OCI-LY1 (cell line): ENCODE results near the gene GTF2H4.
"Not testable (repeated sequence)": the region's sequence is repeated elsewhere in the genome, so short reads cannot be mapped to it uniquely, and the experiment has no call there.

Source experiments
- H2AFZ ChIP-seq: fragments of 200-600 bp; sonication (generic), shearing (Covaris generic); 2 replicates; pipeline ENCODE4 v1.6.0; 2014; ENCODE audit warnings: antibody characterized with exemption, mild to moderate bottlenecking, low read length
- H3F3A ChIP-seq: fragments of 200-600 bp; sonication (generic), shearing (Covaris generic); 2 replicates; pipeline ENCODE4 v1.6.0; 2014; ENCODE audit warnings: mild to moderate bottlenecking, antibody characterized with exemption, low read length, moderate library complexity; ENCODE audit not compliant: insufficient read depth
- H3K27ac ChIP-seq: fragments of 200-600 bp; sonication (generic); 2 replicates; pipeline ENCODE4 v1.5.1; 2014; ENCODE audit warnings: low read length, mixed run types, mild to moderate bottlenecking, low read depth; ENCODE audit not compliant: poor library complexity, severe bottlenecking
- H3K27me3 ChIP-seq: fragments of 200-600 bp; sonication (generic); 2 replicates; pipeline ENCODE4 v1.6.0; 2014; ENCODE audit warnings: antibody characterized with exemption, mild to moderate bottlenecking, low read length, moderate library complexity; ENCODE audit not compliant: insufficient read depth
- H3K36me3 ChIP-seq: fragments of 200-600 bp; sonication (generic); 2 replicates; pipeline ENCODE4 v1.6.1; 2014; ENCODE audit warnings: mild to moderate bottlenecking, antibody characterized with exemption, low read length, moderate library complexity, mixed read lengths; ENCODE audit not compliant: insufficient read depth
- H3K4me1 ChIP-seq: fragments of 200-600 bp; sonication (generic); 2 replicates; pipeline ENCODE4 v1.5.1; 2014; ENCODE audit warnings: mild to moderate bottlenecking, low read length, moderate library complexity; ENCODE audit not compliant: insufficient read depth, severe bottlenecking
- H3K4me2 ChIP-seq: fragments of 200-600 bp; sonication (generic), shearing (Covaris generic); 2 replicates; pipeline ENCODE4 v1.6.1; 2014; ENCODE audit warnings: low read length
- H3K4me3 ChIP-seq: fragments of 200-600 bp; sonication (generic); 2 replicates; pipeline ENCODE4 v1.5.1; 2014; ENCODE audit warnings: low read length, low read depth, mild to moderate bottlenecking, mixed read lengths; ENCODE audit not compliant: poor library complexity, severe bottlenecking
- H3K79me2 ChIP-seq: fragments of 200-600 bp; shearing (Covaris generic); 2 replicates; pipeline ENCODE4 v1.6.1; 2016; ENCODE audit warnings: mixed run types, low read length, mixed read lengths; ENCODE audit not compliant: insufficient read depth
- H3K9ac ChIP-seq: fragments of 200-600 bp; sonication (generic), shearing (Covaris generic); 2 replicates; pipeline ENCODE4 v1.6.1; 2014; ENCODE audit warnings: mild to moderate bottlenecking, low read length, mixed read lengths
- H3K9me2 ChIP-seq: fragments of 200-600 bp; sonication (generic), shearing (Covaris generic); 2 replicates; pipeline ENCODE4 v1.6.1; 2014; ENCODE audit warnings: low read depth, mild to moderate bottlenecking, low read length, mixed read lengths
- H3K9me3 ChIP-seq: fragments of 200-600 bp; shearing (Covaris generic); 2 replicates; pipeline ENCODE4 v1.6.1; 2014; ENCODE audit warnings: low read length, mixed read lengths
- H4K20me1 ChIP-seq: fragments of 200-600 bp; sonication (generic), shearing (Covaris generic); 2 replicates; pipeline ENCODE4 v1.6.0; 2016; ENCODE audit warnings: mild to moderate bottlenecking, low read length; ENCODE audit not compliant: insufficient read depth
- EZH2 ChIP-seq: fragments of 200-600 bp; sonication (generic), shearing (Covaris generic); IDR thresholded peaks from 2 replicates; pipeline ENCODE4 v1.8.0; 2017; ENCODE audit warnings: borderline replicate concordance, mixed run types, mild to moderate bottlenecking, antibody characterized with exemption, low read length, moderate library complexity, mixed read lengths
- TF ChIP-seq, protein P1 (sequence below): fragments of 200-600 bp; sonication (generic), shearing (Covaris generic); IDR thresholded peaks from 2 replicates; pipeline ENCODE4 v1.5.1; 2017; ENCODE audit warnings: mild to moderate bottlenecking, antibody characterized with exemption, low read length, moderate library complexity, mixed read lengths

The GTF2H4 gene

DNA sequence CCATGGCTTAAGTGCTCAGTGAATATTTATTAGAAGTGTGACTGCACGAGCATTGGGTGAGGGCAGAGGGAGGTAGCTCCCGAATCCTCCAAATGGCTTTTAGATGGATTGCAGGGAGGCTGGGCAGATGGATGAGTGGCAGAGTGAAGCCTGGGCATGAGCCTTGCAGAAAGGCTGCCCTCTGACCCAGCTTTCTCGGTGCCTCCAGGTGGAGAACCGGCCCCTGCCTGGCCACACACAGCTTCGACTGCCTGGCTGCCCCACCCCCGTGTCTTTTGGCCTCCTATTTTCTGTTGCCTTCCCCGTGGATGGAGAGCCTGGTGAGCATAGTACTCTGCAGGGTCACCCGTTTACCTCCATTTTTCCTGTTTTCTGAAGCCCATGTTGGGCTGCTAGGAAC, 9.5 kb downstream of the GTF2H4 start:
- no peak overlapping the region for H3K4me3 ChIP-seq
- H3K9ac ChIP-seq = no peak overlapping the region
- H3K36me3 ChIP-seq = peaks cover 70% of the 10 kb centered on the region
- H3K4me2 ChIP-seq = no peak overlapping the region
- TF ChIP-seq, protein P1, sequence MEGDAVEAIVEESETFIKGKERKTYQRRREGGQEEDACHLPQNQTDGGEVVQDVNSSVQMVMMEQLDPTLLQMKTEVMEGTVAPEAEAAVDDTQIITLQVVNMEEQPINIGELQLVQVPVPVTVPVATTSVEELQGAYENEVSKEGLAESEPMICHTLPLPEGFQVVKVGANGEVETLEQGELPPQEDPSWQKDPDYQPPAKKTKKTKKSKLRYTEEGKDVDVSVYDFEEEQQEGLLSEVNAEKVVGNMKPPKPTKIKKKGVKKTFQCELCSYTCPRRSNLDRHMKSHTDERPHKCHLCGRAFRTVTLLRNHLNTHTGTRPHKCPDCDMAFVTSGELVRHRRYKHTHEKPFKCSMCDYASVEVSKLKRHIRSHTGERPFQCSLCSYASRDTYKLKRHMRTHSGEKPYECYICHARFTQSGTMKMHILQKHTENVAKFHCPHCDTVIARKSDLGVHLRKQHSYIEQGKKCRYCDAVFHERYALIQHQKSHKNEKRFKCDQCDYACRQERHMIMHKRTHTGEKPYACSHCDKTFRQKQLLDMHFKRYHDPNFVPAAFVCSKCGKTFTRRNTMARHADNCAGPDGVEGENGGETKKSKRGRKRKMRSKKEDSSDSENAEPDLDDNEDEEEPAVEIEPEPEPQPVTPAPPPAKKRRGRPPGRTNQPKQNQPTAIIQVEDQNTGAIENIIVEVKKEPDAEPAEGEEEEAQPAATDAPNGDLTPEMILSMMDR = no peak
- no peak for TF ChIP-seq EZH2
- H3K9me3 ChIP-seq = no peaks in the 10 kb centered on the region
- H3K79me2 ChIP-seq = no peaks in the 10 kb centered on the region
- H4K20me1 ChIP-seq = no peaks in the 10 kb centered on the region
- H3K4me1 ChIP-seq = peaks cover 23% of the 10 kb centered on the region
- H3F3A ChIP-seq = no peaks in the 10 kb centered on the region
- H2AFZ ChIP-seq = no peak overlapping the region
- H3K9me2 ChIP-seq = no peaks in the 10 kb centered on the region
- no peak overlapping the region for H3K27ac ChIP-seq
- no peaks in the 10 kb centered on the region for H3K27me3 ChIP-seq

GRCh38 chr6:30918670-30919069, 10.7 kb downstream of the GTF2H4 start:
- TF ChIP-seq EZH2 = no peak
- TF ChIP-seq, protein P1 = no peak
- no peak overlapping the region for H3K27ac ChIP-seq
- H3K4me3 ChIP-seq = no peak overlapping the region
- no peak overlapping the region for H3K4me2 ChIP-seq
- no peaks in the 10 kb centered on the region for H3K9me3 ChIP-seq
- H3K4me1 ChIP-seq = peaks cover 18% of the 10 kb centered on the region
- H3K9ac ChIP-seq = no peak overlapping the region
- no peaks in the 10 kb centered on the region for H4K20me1 ChIP-seq
- H2AFZ ChIP-seq = no peak overlapping the region
- no peaks in the 10 kb centered on the region for H3K9me2 ChIP-seq
- H3F3A ChIP-seq = no peaks in the 10 kb centered on the region
- H3K36me3 ChIP-seq = peaks cover 77% of the 10 kb centered on the region
- no peaks in the 10 kb centered on the region for H3K27me3 ChIP-seq
- H3K79me2 ChIP-seq = no peaks in the 10 kb centered on the region

- Histone ChIP-seq H3K9me2 (no peaks in the 10 kb centered on the region), H3K27ac (no peak overlapping the region), H3K27me3 (no peaks in the 10 kb centered on the region), H3F3A (no peaks in the 10 kb centered on the region), H3K79me2 (no peaks in the 10 kb centered on the region), H3K4me3 (no peak overlapping the region), H4K20me1 (no peaks in the 10 kb centered on the region), H3K9ac (no peak overlapping the region), H2AFZ (no peak overlapping the region), H3K4me1 (no peaks in the 10 kb centered on the region), H3K36me3 (peaks cover 95% of the 10 kb centered on the region), H3K4me2 (no peak overlapping the region), H3K9me3 (no peaks in the 10 kb centered on the region)
- TF ChIP-seq, protein P1 = no peak
- no peak for TF ChIP-seq EZH2
These were observed 14.4 kb downstream of the GTF2H4 start for GRCh38 chr6:30922447-30922852.

- not testable (repeated sequence) for H3K9me3 ChIP-seq
- peaks cover 95% of the 10 kb centered on the region for H3K36me3 ChIP-seq
These were observed 16.1 kb downstream of the GTF2H4 start for GRCh38 chr6:30924040-30924627.

More at GRCh38 chr6:30924040-30924627, 16.1 kb downstream of the GTF2H4 start:
- H4K20me1 ChIP-seq, H3F3A ChIP-seq, H3K4me1 ChIP-seq, H2AFZ ChIP-seq, H3K9ac ChIP-seq, H3K79me2 ChIP-seq, H3K27ac ChIP-seq, H3K4me3 ChIP-seq, H3K9me2 ChIP-seq, H3K27me3 ChIP-seq, H3K4me2 ChIP-seq: not testable (repeated sequence)
